ENCODE results near the gene ETS1. TPM values are rescaled to one million over a fixed set of nuclear protein-coding genes. Genes with fewer than 3 reads are reported as not detected.

ETS1 gene
- total RNA-seq, 2 donors from 2014 or later, result 33.6 to 116 TPM

GRCh38 chr11:128432926-128433325 is 154.4 kb downstream of the ETS1 start:
- H3K27ac ChIP-seq, result no peak overlapping the region
- no peak for DNase-seq (ENCODE audit: low spot score)
- H3K9me3 ChIP-seq, result no peaks in the 10 kb centered on the region
- peaks cover 4 to 9% of the 10 kb centered on the region in 2 donors for H3K4me1 ChIP-seq (ENCODE audit: control insufficient read depth in 1 of 2, low read depth in 2 of 2)
- no peak for TF ChIP-seq CTCF (IDR thresholded peaks at IDR 0.05)
- H3K27me3 ChIP-seq (replicated peaks; ENCODE audit: insufficient read depth), result no peaks in the 10 kb centered on the region
- no peaks in the 10 kb centered on the region for H3K36me3 ChIP-seq
- H3K4me3 ChIP-seq, result no peak overlapping the region
- no peak for ATAC-seq (ENCODE audit: insufficient number of reproducible peaks, low FRiP score, low read depth)

DNA sequence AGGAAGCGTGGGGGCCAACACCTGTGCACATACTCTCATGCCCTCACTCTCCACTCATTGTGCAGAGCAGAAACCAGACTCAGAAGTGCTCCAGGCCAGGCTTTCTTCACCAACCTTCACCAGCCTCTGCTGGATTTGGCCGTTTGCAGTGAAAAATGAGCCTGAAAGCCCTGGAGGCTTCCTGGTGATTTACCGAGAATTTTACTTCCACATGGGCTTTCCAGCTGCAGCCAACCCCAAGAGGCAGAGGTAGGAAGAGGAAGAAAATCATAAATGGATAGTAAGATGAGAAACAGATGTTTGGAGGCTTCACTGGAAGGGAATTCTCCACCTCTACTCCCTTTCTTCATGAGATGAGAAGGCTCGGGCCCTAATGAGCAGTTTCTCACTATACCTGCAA is 155.4 kb downstream of the ETS1 start:
- Histone ChIP-seq H3K4me1 (ENCODE audit: control insufficient read depth in 1 of 2, low read depth in 2 of 2) (peaks cover 0 to under 1% of the 10 kb centered on the region in 2 donors), H3K36me3 (no peaks in the 10 kb centered on the region), H3K27me3 (replicated peaks; ENCODE audit: insufficient read depth) (no peaks in the 10 kb centered on the region), H3K9me3 (no peaks in the 10 kb centered on the region), H3K4me3 (no peak overlapping the region), H3K27ac (no peak overlapping the region)
- no peak for TF ChIP-seq CTCF (IDR thresholded peaks at IDR 0.05)
- ATAC-seq (ENCODE audit: insufficient number of reproducible peaks, low FRiP score, low read depth) (no peak), DNase-seq (ENCODE audit: low spot score) (no peak)

DNA sequence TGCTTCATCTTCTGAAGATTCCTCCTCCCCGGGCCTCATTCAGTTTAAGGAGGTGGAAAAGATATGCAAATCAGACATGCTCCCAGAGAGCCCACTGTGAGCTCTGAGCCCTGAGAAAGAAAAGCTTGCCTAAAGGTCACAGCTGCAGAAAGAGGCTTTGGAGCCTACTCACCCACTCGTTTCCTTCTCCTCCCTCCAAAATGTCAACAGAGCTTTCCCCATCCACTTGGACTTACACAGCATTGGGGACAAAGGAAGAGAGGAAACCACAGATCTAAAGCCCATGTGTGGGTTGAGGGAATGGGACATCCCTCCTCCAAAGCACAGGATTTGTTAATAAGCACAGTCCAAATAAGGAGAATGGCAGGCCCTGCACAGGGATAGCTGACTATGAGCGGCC is 158.4 kb downstream of the ETS1 start:
- ATAC-seq (ENCODE audit: insufficient number of reproducible peaks, low FRiP score, low read depth) (no peak), DNase-seq (ENCODE audit: low spot score) (no peak)
- Histone ChIP-seq H3K9me3 (no peaks in the 10 kb centered on the region), H3K27me3 (replicated peaks; ENCODE audit: insufficient read depth) (no peaks in the 10 kb centered on the region), H3K4me1 (ENCODE audit: control insufficient read depth in 1 of 2, low read depth in 2 of 2) (peaks cover 9 to 12% of the 10 kb centered on the region in 2 donors), H3K27ac (no peak overlapping the region), H3K4me3 (no peak overlapping the region), H3K36me3 (no peaks in the 10 kb centered on the region)
- no peak for TF ChIP-seq CTCF (IDR thresholded peaks at IDR 0.05)

- no peak overlapping the region for H3K4me3 ChIP-seq
- peak overlapping the region; percentile 79 for H3K27ac ChIP-seq
- H3K9me3 ChIP-seq, result no peaks in the 10 kb centered on the region
- peaks cover 14 to 26% of the 10 kb centered on the region in 2 donors for H3K4me1 ChIP-seq (ENCODE audit: control insufficient read depth in 1 of 2, low read depth in 2 of 2)
- no peaks in the 10 kb centered on the region for H3K36me3 ChIP-seq
- DNase-seq (ENCODE audit: low spot score) (no peak), ATAC-seq (ENCODE audit: insufficient number of reproducible peaks, low FRiP score, low read depth) (peak; percentile 86)
- no peak for TF ChIP-seq CTCF (IDR thresholded peaks at IDR 0.05)
- H3K27me3 ChIP-seq (replicated peaks; ENCODE audit: insufficient read depth), result no peaks in the 10 kb centered on the region
Measured at GRCh38 chr11:128424851-128425285, 162.5 kb downstream of the ETS1 start.

DNA sequence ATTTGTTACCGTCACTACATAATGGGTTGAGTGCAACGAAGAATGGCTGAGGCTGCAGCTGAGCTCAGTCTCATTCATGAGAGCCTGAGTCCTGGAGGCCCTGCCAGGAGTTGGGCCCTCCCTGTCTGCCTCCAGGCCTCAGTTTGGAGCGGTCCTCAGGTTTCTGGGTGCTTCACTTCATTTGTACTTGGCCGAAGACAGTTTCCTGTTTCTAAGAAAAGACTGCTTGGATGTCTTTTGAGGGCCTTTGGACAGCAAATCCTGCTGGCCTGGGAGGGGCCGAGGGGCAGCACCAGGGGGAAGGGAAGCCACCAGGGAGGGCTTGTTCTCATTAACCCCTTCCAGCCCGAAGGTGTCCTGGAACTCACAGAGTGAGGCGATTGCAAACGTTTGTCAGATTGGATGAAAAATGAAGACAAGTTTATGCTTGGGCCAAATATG is 163.1 kb downstream of the ETS1 start:
- Histone ChIP-seq H3K4me3 (no peak overlapping the region), H3K4me1 (ENCODE audit: control insufficient read depth in 1 of 2, low read depth in 2 of 2) (peaks cover 14 to 26% of the 10 kb centered on the region in 2 donors), H3K9me3 (no peaks in the 10 kb centered on the region), H3K27me3 (replicated peaks; ENCODE audit: insufficient read depth) (no peaks in the 10 kb centered on the region), H3K27ac (peak overlapping the region; percentile 79), H3K36me3 (no peaks in the 10 kb centered on the region)
- no peak for DNase-seq (ENCODE audit: low spot score)
- peak; percentile 65 for ATAC-seq (ENCODE audit: insufficient number of reproducible peaks, low FRiP score, low read depth)
- no peak for TF ChIP-seq CTCF (IDR thresholded peaks at IDR 0.05)
